Measurements from ENCODE around the gene DOK7. TPM values are rescaled to one million over a fixed set of nuclear protein-coding genes. Genes with fewer than 3 reads are reported as not detected.

Gene DOK7
- total RNA-seq, 2 donors from 2014 or later = 8.2 to 16.4 TPM

DNA sequence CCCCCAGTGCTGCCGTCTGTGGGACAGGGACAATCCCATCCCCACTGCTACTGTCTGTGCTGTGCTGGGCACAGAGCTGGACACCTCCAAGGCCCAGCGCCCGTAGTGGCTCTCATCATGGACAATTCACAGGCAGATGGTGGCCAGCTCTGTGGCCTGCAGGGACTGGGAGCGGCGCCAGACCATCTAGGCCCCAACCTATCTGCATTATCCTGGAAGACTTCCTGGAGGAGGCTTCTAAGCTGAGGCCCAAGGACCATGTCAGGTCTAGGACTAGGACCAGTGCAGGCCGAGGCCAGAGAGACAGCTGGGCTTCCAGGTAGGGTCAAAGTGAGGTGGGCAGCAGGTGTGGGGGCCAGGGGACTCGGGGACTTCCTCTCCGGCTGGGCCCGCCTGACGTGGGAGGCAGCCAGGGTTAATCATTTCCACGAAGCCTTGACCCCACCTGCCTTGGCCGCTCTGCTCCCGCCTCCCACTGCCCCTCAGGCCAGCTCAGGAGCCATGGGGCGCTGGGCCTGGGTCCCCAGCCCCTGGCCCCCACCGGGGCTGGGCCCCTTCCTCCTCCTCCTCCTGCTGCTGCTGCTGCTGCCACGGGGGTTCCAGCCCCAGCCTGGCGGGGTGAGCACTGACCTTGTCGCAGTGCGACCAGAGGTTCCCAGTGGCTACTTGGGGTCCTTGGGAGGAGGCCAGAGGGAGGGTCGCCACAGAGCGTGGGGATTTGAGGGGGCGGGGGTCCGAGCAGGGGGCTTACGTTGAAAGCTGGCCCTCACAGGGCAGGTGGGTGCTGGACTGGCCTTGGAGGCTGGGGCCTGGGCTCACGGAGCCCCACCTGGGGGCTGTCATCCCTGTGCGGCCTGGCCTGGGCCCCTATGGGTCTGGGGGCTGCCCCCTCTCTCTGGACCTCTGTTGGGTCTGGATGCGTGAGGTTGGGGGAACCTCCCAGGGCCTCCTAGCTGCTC is 21.3 kb upstream of the DOK7 start, which contains the start of gene HGFAC:
HGFAC (plus strand) TSS at position 468 of the 959 bp plus-strand sequence; CDS start at position 502, 34 bp downstream.
- DNase-seq (ENCODE audit: low spot score) = no peak
- no peaks in the 10 kb centered on the region for H3K27me3 ChIP-seq (replicated peaks; ENCODE audit: insufficient read depth)
- H3K36me3 ChIP-seq = no peaks in the 10 kb centered on the region
- no peak for TF ChIP-seq POLR2A (IDR thresholded peaks at IDR 0.05)
- no peak for TF ChIP-seq POLR2AphosphoS5 (IDR thresholded peaks at IDR 0.05)
- TF ChIP-seq, protein P1, sequence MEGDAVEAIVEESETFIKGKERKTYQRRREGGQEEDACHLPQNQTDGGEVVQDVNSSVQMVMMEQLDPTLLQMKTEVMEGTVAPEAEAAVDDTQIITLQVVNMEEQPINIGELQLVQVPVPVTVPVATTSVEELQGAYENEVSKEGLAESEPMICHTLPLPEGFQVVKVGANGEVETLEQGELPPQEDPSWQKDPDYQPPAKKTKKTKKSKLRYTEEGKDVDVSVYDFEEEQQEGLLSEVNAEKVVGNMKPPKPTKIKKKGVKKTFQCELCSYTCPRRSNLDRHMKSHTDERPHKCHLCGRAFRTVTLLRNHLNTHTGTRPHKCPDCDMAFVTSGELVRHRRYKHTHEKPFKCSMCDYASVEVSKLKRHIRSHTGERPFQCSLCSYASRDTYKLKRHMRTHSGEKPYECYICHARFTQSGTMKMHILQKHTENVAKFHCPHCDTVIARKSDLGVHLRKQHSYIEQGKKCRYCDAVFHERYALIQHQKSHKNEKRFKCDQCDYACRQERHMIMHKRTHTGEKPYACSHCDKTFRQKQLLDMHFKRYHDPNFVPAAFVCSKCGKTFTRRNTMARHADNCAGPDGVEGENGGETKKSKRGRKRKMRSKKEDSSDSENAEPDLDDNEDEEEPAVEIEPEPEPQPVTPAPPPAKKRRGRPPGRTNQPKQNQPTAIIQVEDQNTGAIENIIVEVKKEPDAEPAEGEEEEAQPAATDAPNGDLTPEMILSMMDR (IDR thresholded peaks at IDR 0.05) = no peak
- H3K4me1 ChIP-seq (replicated peaks) = no peaks in the 10 kb centered on the region
- no peak within 1 kb of the TSS for H3K27ac ChIP-seq
- H3K9me3 ChIP-seq = no peaks in the 10 kb centered on the region
- no peak within 1 kb of the TSS for H3K4me3 ChIP-seq
- WGBS = 91% methylated on average over 25 of the region's 27 CpGs
- intact Hi-C loops (cut with DNase I) = loop anchor here (5.0 kb wide), 1 partner anchor 334 kb away; no protein-coding TSS in a partner anchor

DNA sequence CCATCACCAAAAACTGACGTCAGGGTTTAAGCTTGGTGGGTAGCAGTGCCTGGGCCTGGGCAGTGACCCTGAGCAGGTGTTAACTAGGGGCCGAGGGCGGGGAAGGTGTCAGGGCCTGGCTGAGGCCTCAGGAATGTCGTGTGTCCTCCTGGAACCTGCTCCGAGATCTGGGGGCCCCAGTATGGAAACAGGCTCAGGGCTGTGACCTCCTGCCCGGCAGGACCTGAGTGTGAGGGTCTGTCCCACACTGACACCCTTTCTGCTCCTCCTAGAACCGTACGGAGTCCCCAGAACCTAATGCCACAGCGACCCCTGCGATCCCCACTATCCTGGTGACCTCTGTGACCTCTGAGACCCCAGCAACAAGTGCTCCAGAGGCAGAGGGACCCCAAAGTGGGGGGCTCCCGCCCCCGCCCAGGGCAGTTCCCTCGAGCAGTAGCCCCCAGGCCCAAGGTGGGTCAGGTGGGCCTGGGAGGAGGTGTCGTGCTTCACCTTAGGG is 20.6 kb upstream of the DOK7 start:
- no peak for DNase-seq (ENCODE audit: low spot score)
- intact Hi-C loops (cut with DNase I) = loop anchor here (5.0 kb wide), 1 partner anchor 335 kb away; no protein-coding TSS in a partner anchor
- WGBS = 81% methylated on average over 14 of the region's 14 CpGs

GRCh38 chr4:3442959-3443749 is 20.0 kb upstream of the DOK7 start:
- Histone ChIP-seq H3K9me3 (no peaks in the 10 kb centered on the region), H3K27ac (no peak overlapping the region), H3K36me3 (no peaks in the 10 kb centered on the region), H3K4me3 (no peak overlapping the region), H3K4me1 (replicated peaks) (no peaks in the 10 kb centered on the region), H3K27me3 (replicated peaks; ENCODE audit: insufficient read depth) (no peaks in the 10 kb centered on the region)
- peak; percentile 33 for DNase-seq (ENCODE audit: low spot score)
- intact Hi-C loops (cut with DNase I) = loop anchor here (5.0 kb wide), 1 partner anchor 336 kb away; no protein-coding TSS in a partner anchor
- TF ChIP-seq, protein P1 (IDR thresholded peaks at IDR 0.05) = peak; percentile 98 to 99 (median 99)
- no peak for TF ChIP-seq POLR2AphosphoS5 (IDR thresholded peaks at IDR 0.05)
- 36% methylated on average over 24 of the region's 36 CpGs for WGBS

More for the DNA sequence above, 20.6 kb upstream of the DOK7 start:
- TF ChIP-seq POLR2A (IDR thresholded peaks at IDR 0.05) = no peak
- TF ChIP-seq, protein P1 (IDR thresholded peaks at IDR 0.05) = no peak
- no peak for TF ChIP-seq POLR2AphosphoS5 (IDR thresholded peaks at IDR 0.05)
- H3K27me3 ChIP-seq (replicated peaks; ENCODE audit: insufficient read depth) = no peaks in the 10 kb centered on the region
- no peaks in the 10 kb centered on the region for H3K9me3 ChIP-seq
- H3K36me3 ChIP-seq = no peaks in the 10 kb centered on the region
- H3K4me1 ChIP-seq (replicated peaks) = no peaks in the 10 kb centered on the region
- no peak overlapping the region for H3K4me3 ChIP-seq
- no peak overlapping the region for H3K27ac ChIP-seq

- Histone ChIP-seq H3K4me3 (no peak overlapping the region), H3K27ac (no peak overlapping the region), H3K4me1 (replicated peaks) (no peaks in the 10 kb centered on the region), H3K9me3 (no peaks in the 10 kb centered on the region), H3K27me3 (replicated peaks; ENCODE audit: insufficient read depth) (no peaks in the 10 kb centered on the region), H3K36me3 (no peaks in the 10 kb centered on the region)
- DNase-seq (ENCODE audit: low spot score) = no peak
- TF ChIP-seq POLR2AphosphoS5 (IDR thresholded peaks at IDR 0.05) (no peak), POLR2A (IDR thresholded peaks at IDR 0.05) (no peak)
- TF ChIP-seq, protein P1 (IDR thresholded peaks at IDR 0.05) = peak in 2 of 4 experiments; percentile 4 to 9
- intact Hi-C loops (cut with DNase I) = loop anchor here (2.0 to 5.0 kb wide), 2 partner anchors 97 to 337 kb away; no protein-coding TSS in a partner anchor
- 66% methylated on average over 15 of the region's 17 CpGs for WGBS
Measured at GRCh38 chr4:3443750-3444309, 19.3 kb upstream of the DOK7 start.
